GM23338 (cell line): ENCODE data around the gene MRPS17. TPM values are rescaled to one million over a fixed set of nuclear protein-coding genes. Genes with fewer than 3 reads are reported as not detected.

Experiments used
- ATAC-seq: fragments of 200-7000 bp; cut with Tn5 transposase; 3 replicates; pipeline ENCODE4 v1.9.1; 2020
- DNase-seq: peaks from one replicate; pipeline ENCODE4 v3.0.0-alpha.2; 2015; ENCODE audit warnings: low spot score
- H2AFZ ChIP-seq: fragments of 200-600 bp; sonication (generic); 2 replicates; pipeline ENCODE4 v1.8.0; 2016; ENCODE audit warnings: antibody characterized with exemption, mild to moderate bottlenecking, moderate library complexity
- H3F3A ChIP-seq: fragments of 200-600 bp; sonication (generic); replicated peaks from 2 replicates; pipeline ENCODE4 v1.8.0; 2017; ENCODE audit warnings: antibody characterized with exemption, mixed run types, low read depth
- H3K27ac ChIP-seq: fragments of 200-600 bp; sonication (generic); 2 replicates; pipeline ENCODE4 v1.6.1; 2016; ENCODE audit warnings: low read depth
- H3K27me3 ChIP-seq: fragments of 200-600 bp; sonication (generic); 2 replicates; pipeline ENCODE4 v1.8.0; 2016; ENCODE audit warnings: mild to moderate bottlenecking, mixed run types, moderate library complexity; ENCODE audit not compliant: insufficient read depth
- H3K36me3 ChIP-seq: fragments of 200-600 bp; sonication (generic); 2 replicates; pipeline ENCODE4 v1.8.0; 2016; ENCODE audit warnings: mild to moderate bottlenecking; ENCODE audit not compliant: insufficient read depth
- H3K4me1 ChIP-seq: fragments of 200-600 bp; sonication (generic); 2 replicates; pipeline ENCODE4 v1.8.0; 2016; ENCODE audit warnings: mild to moderate bottlenecking, moderate library complexity; ENCODE audit not compliant: insufficient read depth
- H3K4me2 ChIP-seq: fragments of 200-600 bp; sonication (generic); 2 replicates; pipeline ENCODE4 v1.7.1; 2017; ENCODE audit warnings: mixed run types
- H3K4me3 ChIP-seq: fragments of 200-600 bp; sonication (generic); 2 replicates; pipeline ENCODE4 v1.6.1; 2016; ENCODE audit warnings: mixed run types
- H3K79me2 ChIP-seq: fragments of 200-600 bp; sonication (generic); replicated peaks from 2 replicates; pipeline ENCODE4 v1.8.0; 2017; ENCODE audit warnings: mild to moderate bottlenecking; ENCODE audit not compliant: insufficient read depth
- H3K9me2 ChIP-seq: fragments of 200-600 bp; sonication (generic); 2 replicates; pipeline ENCODE4 v1.8.0; 2017; ENCODE audit not compliant: insufficient read depth
- H4K20me1 ChIP-seq: fragments of 200-600 bp; sonication (generic); replicated peaks from 2 replicates; pipeline ENCODE4 v1.8.0; 2017; ENCODE audit warnings: mild to moderate bottlenecking; ENCODE audit not compliant: insufficient read depth
- H3K27ac Mint-ChIP-seq: 2 replicates; pipeline ENCODE4 v1.8.0; 2020; ENCODE audit warnings: inconsistent platforms, mild to moderate bottlenecking, moderate library complexity, mixed read lengths
- H3K27me3 Mint-ChIP-seq: 3 replicates; pipeline ENCODE4 v1.8.0; 2022; ENCODE audit warnings: low read depth, mild to moderate bottlenecking, moderate library complexity, mixed read lengths, inconsistent platforms; ENCODE audit not compliant: insufficient read depth, poor library complexity
- H3K36me3 Mint-ChIP-seq: 3 replicates; pipeline ENCODE4 v1.8.0; 2021; ENCODE audit warnings: low read depth, mild to moderate bottlenecking, inconsistent platforms, moderate library complexity, mixed read lengths
- H3K4me1 Mint-ChIP-seq: 3 replicates; pipeline ENCODE4 v1.8.0; 2020; ENCODE audit warnings: mild to moderate bottlenecking, inconsistent platforms, mixed read lengths
- H3K4me3 Mint-ChIP-seq: 3 replicates; pipeline ENCODE4 v1.8.0; 2021; ENCODE audit warnings: moderate library complexity, mild to moderate bottlenecking, inconsistent platforms, mixed read lengths
- H3K9me3 Mint-ChIP-seq: 3 replicates; pipeline ENCODE4 v1.8.0; 2020; ENCODE audit warnings: moderate library complexity, mild to moderate bottlenecking, inconsistent platforms, mixed read lengths
- EZH2 ChIP-seq: fragments of 200-600 bp; sonication (generic); IDR thresholded peaks from one replicate; pipeline ENCODE4 v1.8.0; 2017; ENCODE audit warnings: antibody characterized with exemption, mild to moderate bottlenecking, low read depth; ENCODE audit not compliant: unreplicated experiment
- STAT1 ChIP-seq: IDR thresholded peaks from one replicate; pipeline ENCODE4 v1.6.1; 2016; ENCODE audit warnings: antibody characterized with exemption; ENCODE audit not compliant: unreplicated experiment
- ZNF114 ChIP-seq: fragments of 250-450 bp; sonication (Bioruptor Pico); IDR thresholded peaks from 2 replicates; pipeline ENCODE4 v1.5.0; 2020; ENCODE audit warnings: mild to moderate bottlenecking, moderate library complexity
- ZNF462 ChIP-seq: fragments of 250-450 bp; sonication (Bioruptor Pico); IDR thresholded peaks from 2 replicates; pipeline ENCODE4 v1.5.0; 2020; ENCODE audit warnings: mild to moderate bottlenecking, moderate library complexity
- polyA plus RNA-seq: library from polyadenylated mRNA; unstranded; fragments of >200 nt; fragmentation: Nextera tagmentation; extraction: Ambion mirVana; gene quantifications from 2 replicates; pipeline ENCODE4 v1.2.1, GENCODE V29; 2016
- total RNA-seq: library from RNA; depleted of rRNA; stranded (reverse); fragments of >200 nt; shearing (Covaris generic); gene quantifications from 2 replicates; pipeline ENCODE4 v1.2.3, GENCODE V29; 2014

The MRPS17 gene
- total and polyA plus RNA-seq, 2 experiments from 2014 or later, result 14.6 to 100 TPM

- TF ChIP-seq ZNF462 (CRISPR knock-in tag), result no peak
- TF ChIP-seq STAT1, result no peak
These were observed 38.9 kb upstream of the MRPS17 start (continued) for GRCh38 chr7:55912748-55913158.

DNA sequence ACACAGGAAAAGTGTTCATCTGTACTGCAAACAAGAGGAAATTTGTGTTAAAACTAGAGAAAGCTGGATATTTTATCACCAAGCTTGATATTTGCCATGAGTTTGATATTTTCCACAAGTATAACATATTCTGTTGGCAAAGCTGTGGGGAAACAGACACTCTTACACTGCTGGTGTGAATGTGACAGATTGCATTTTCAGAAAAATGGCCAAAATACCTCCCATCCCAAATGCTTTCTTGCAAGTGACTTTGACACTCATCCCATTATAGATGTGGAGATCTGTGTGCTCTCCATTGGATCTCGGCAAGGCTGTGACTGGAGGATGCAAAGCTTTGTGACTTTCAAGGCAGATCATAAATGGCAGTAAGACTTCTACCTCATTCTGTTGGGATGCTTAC, 33.9 kb upstream of the MRPS17 start:
- no peak overlapping the region for H2AFZ ChIP-seq
- no peaks in the 10 kb centered on the region for H3K9me2 ChIP-seq
- H3K27me3 ChIP-seq, result no peaks in the 10 kb centered on the region
- no peaks in the 10 kb centered on the region for H4K20me1 ChIP-seq
- no peak overlapping the region for H3K27ac ChIP-seq
- Mint-ChIP-seq H3K4me1 (no peaks in the 10 kb centered on the region), H3K27me3 (no peaks in the 10 kb centered on the region), H3K4me3 (no peak overlapping the region), H3K9me3 (no peaks in the 10 kb centered on the region; the same call in 2 of the 3 replicates), H3K27ac (no peak overlapping the region), H3K36me3 (no peaks in the 10 kb centered on the region; the same call in 2 of the 3 replicates)
- H3K79me2 ChIP-seq, result no peaks in the 10 kb centered on the region
- TF ChIP-seq ZNF114 (CRISPR knock-in tag) (no peak), EZH2 (no peak)
- H3F3A ChIP-seq, result no peaks in the 10 kb centered on the region
- DNase-seq, result no peak
- H3K4me3 ChIP-seq, result no peak overlapping the region
- H3K4me2 ChIP-seq, result no peak overlapping the region
- no peak for ATAC-seq
- no peaks in the 10 kb centered on the region for H3K4me1 ChIP-seq
- H3K36me3 ChIP-seq, result no peaks in the 10 kb centered on the region
